Progenitor cell of endocrine pancreas (in vitro differentiated cells): ENCODE measurements around the gene PRICKLE3. TPM values are rescaled to one million over a fixed set of nuclear protein-coding genes. Genes with fewer than 3 reads are reported as not detected.
A peak's percentile ranks its signal among the peaks of the same experiment; 100 is the strongest.

Experiments used
- DNase-seq: peaks from one replicate; pipeline ENCODE4 v3.0.0; 2021; ENCODE audit warnings: low spot score; ENCODE audit not compliant: unreplicated experiment
- H3K27ac Mint-ChIP-seq: 2 replicates; pipeline ENCODE4 v1.8.0; 2021; ENCODE audit warnings: mild to moderate bottlenecking, moderate library complexity, mixed read lengths
- H3K27me3 Mint-ChIP-seq: 2 replicates; pipeline ENCODE4 v1.8.0; 2021; ENCODE audit warnings: mixed read lengths
- H3K36me3 Mint-ChIP-seq: 2 replicates; pipeline ENCODE4 v1.8.0; 2022; ENCODE audit warnings: mixed read lengths; ENCODE audit not compliant: insufficient read depth
- H3K4me1 Mint-ChIP-seq: 2 replicates; pipeline ENCODE4 v1.8.0; 2021; ENCODE audit warnings: low read depth, mixed read lengths
- H3K4me3 Mint-ChIP-seq: 2 replicates; pipeline ENCODE4 v1.8.0; 2021; ENCODE audit warnings: low read depth, mild to moderate bottlenecking, moderate library complexity, mixed read lengths
- H3K9me3 Mint-ChIP-seq: 2 replicates; pipeline ENCODE4 v1.8.0; 2021; ENCODE audit warnings: low read depth, mixed read lengths
- CTCF ChIP-seq: fragments of 200-600 bp; sonication (generic); IDR thresholded peaks from one replicate; pipeline ENCODE4 v1.5.0; 2021; ENCODE audit warnings: antibody characterized with exemption, mild to moderate bottlenecking; ENCODE audit not compliant: unreplicated experiment
- total RNA-seq: library from RNA; stranded (reverse); gene quantifications from 2 replicates; pipeline ENCODE4 v1.2.1, GENCODE V29; 2021

The PRICKLE3 gene
- total RNA-seq, 1 donor from 2014 or later, result 6.2 TPM

- Mint-ChIP-seq H3K4me3 (no peak overlapping the region), H3K9me3 (peaks cover 5% of the 10 kb centered on the region), H3K4me1 (peaks cover 9% of the 10 kb centered on the region), H3K27me3 (no peaks in the 10 kb centered on the region), H3K27ac (no peak overlapping the region), H3K36me3 (peaks cover 1% of the 10 kb centered on the region)
- TF ChIP-seq CTCF, result no peak
- no peak for DNase-seq
These were observed 3.4 kb upstream of the PRICKLE3 start for GRCh38 chrX:49189606-49190005.

GRCh38 chrX:49188468-49189076 is 2.4 kb upstream of the PRICKLE3 start:
- no peak overlapping the region for H3K4me3 Mint-ChIP-seq
- H3K36me3 Mint-ChIP-seq, result peaks cover 1% of the 10 kb centered on the region
- H3K9me3 Mint-ChIP-seq, result peaks cover 3% of the 10 kb centered on the region
- peaks cover 9% of the 10 kb centered on the region for H3K4me1 Mint-ChIP-seq
- no peaks in the 10 kb centered on the region for H3K27me3 Mint-ChIP-seq
- no peak for DNase-seq
- H3K27ac Mint-ChIP-seq, result no peak overlapping the region
- TF ChIP-seq CTCF, result no peak

GRCh38 chrX:49187526-49187925 is 1.4 kb upstream of the PRICKLE3 start:
- Mint-ChIP-seq H3K27ac (no peak overlapping the region), H3K27me3 (no peaks in the 10 kb centered on the region), H3K9me3 (peaks cover under 1% of the 10 kb centered on the region), H3K4me3 (peak overlapping the region; percentile 19), H3K4me1 (peaks cover 9% of the 10 kb centered on the region), H3K36me3 (peaks cover 2% of the 10 kb centered on the region)
- DNase-seq, result no peak
- no peak for TF ChIP-seq CTCF

- H3K9me3 Mint-ChIP-seq, result peaks cover 6% of the 10 kb centered on the region
- no peak for DNase-seq
- peaks cover 7% of the 10 kb centered on the region for H3K36me3 Mint-ChIP-seq
- no peaks in the 10 kb centered on the region for H3K27me3 Mint-ChIP-seq
- H3K4me3 Mint-ChIP-seq, result peak overlapping the region; percentile 19
- H3K27ac Mint-ChIP-seq, result no peak overlapping the region
- TF ChIP-seq CTCF, result no peak
- peaks cover 9% of the 10 kb centered on the region for H3K4me1 Mint-ChIP-seq
These were observed 838 bp upstream of the PRICKLE3 start for GRCh38 chrX:49187028-49187394.

- no peak overlapping the region for H3K27ac Mint-ChIP-seq
- H3K4me3 Mint-ChIP-seq, result peak overlapping the region; percentile 64
- peaks cover 11% of the 10 kb centered on the region for H3K36me3 Mint-ChIP-seq
- H3K9me3 Mint-ChIP-seq, result peaks cover 10% of the 10 kb centered on the region
- DNase-seq, result peak; percentile 66
- H3K27me3 Mint-ChIP-seq, result no peaks in the 10 kb centered on the region
- TF ChIP-seq CTCF, result no peak
- H3K4me1 Mint-ChIP-seq, result peaks cover 5% of the 10 kb centered on the region
These were observed 1.6 kb downstream of the PRICKLE3 start for GRCh38 chrX:49184294-49185281.
